ENCODE measurements around the gene LTO1.

The LTO1 gene

DNA sequence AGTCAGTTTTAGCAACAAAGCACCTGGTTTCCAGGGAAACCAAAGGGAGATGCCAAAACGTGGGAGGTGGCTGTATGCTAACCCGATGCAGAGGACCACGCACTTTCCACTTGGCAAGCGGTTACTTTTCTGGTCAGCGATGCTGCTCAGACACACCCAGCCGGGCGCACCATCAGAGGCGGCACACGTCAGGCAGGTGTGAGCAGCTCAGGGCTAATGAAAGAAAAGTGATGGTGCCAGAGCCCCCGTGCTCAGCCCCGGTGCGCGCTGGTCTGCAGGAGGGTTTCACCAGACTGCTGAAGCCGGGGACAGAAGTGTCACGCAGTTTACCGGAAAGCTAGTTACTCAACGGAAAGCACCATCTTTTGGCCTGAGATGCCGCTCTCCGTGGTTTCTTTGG is 5.7 kb downstream of the LTO1 start:
- TF ChIP-seq CTCF (IDR thresholded peaks at IDR 0.05; ENCODE audit: low read depth, low read length, missing control alignments): no peak
- H3K27me3 ChIP-seq (replicated peaks): no peaks in the 10 kb centered on the region
- in situ Hi-C loops (cut with HindIII; ENCODE audit: low pct_ligation_motif_present, low sequenced_read_pairs): loop anchor here (25.0 kb wide), 1 partner anchor 557 kb away; no protein-coding TSS in a partner anchor
- H3K4me3 ChIP-seq (ENCODE audit: low read depth, low read length): no peak overlapping the region
- peaks cover 17% of the 10 kb centered on the region for H3K36me3 ChIP-seq (replicated peaks)
- no peak overlapping the region for H3K27ac ChIP-seq
- DNase-seq: no peak

DNA sequence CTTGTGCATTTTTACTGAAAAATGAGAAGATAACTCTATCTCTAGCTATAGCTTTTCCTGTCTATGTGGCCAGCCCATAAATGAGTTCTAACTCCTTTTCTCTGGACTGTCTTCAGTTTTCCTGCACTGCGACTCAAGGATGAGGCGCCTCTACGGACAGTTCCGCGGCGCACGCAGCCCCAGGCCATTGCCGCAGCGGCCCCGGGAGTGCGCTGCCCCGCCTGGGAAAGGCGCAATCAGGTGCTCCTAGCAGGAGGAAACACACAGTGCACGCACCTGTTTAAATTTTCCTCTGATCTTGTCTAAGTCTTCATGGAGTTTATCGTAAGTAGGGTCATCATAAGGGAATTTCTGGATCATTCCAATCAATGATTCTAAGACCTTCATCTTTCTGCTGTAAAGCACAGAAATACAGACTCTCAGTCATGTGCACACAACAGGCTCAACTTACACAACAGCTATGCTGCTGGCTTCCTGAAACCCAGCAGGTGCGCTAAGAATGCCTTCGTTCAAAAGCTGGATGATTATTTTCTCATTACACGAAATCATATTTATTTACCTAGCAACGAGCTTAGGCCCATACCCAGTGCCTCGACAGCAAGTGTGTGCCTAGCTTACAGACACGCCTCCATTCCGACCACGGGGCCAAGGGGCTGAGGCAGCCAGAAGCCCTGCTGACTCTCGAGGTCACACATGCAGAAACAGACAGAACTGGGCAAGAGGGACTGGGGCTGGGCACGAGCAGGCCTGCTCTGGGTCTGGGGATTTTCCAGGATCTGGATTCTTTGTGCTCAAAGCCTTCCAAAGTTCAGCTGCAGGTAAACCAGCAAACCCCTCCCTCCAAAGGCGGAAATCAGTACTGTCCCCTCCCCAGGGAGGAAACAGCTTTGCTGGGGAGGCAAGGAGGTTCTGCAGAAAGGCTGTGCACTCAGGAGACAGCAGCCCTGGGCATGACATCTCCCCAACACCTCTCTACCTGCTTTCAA is 7.2 kb downstream of the LTO1 start:
- no peak for TF ChIP-seq CTCF (IDR thresholded peaks at IDR 0.05; ENCODE audit: low read depth, low read length, missing control alignments)
- in situ Hi-C loops (cut with HindIII; ENCODE audit: low pct_ligation_motif_present, low sequenced_read_pairs): loop anchor here (25.0 kb wide), 1 partner anchor 556 kb away; no protein-coding TSS in a partner anchor
- Histone ChIP-seq H3K27me3 (replicated peaks) (no peaks in the 10 kb centered on the region), H3K36me3 (replicated peaks) (peaks cover 20% of the 10 kb centered on the region), H3K4me3 (ENCODE audit: low read depth, low read length) (no peak overlapping the region), H3K27ac (no peak overlapping the region)
- DNase-seq: no peak

GRCh38 chr11:69666752-69667536 is 8.2 kb downstream of the LTO1 start:
- no peak overlapping the region for H3K27ac ChIP-seq
- no peaks in the 10 kb centered on the region for H3K27me3 ChIP-seq (replicated peaks)
- TF ChIP-seq CTCF (IDR thresholded peaks at IDR 0.05; ENCODE audit: low read depth, low read length, missing control alignments): no peak
- H3K4me3 ChIP-seq (ENCODE audit: low read depth, low read length): no peak overlapping the region
- peaks cover 17% of the 10 kb centered on the region for H3K36me3 ChIP-seq (replicated peaks)
- DNase-seq: no peak
- in situ Hi-C loops (cut with HindIII; ENCODE audit: low pct_ligation_motif_present, low sequenced_read_pairs): loop anchor here (25.0 kb wide), 1 partner anchor 555 kb away; no protein-coding TSS in a partner anchor

DNA sequence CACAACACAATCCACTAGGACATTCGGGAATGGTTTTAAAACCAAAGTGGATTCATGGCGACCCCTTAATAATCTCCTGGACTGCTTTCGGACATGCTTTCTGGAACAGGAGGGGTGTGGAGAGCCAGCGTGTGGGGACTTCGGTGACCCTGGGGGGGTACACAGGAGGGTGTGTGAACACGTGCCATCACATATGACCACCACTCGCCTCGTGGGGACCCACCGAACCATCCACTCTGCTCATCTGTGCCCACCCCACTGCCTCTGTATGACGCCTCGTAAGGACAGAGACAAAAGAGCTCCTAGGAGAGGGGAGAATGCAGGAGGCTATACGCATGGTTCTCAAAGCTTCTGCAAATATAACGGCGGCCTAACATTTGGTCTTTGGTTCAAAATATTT is 8.9 kb downstream of the LTO1 start:
- DNase-seq: no peak
- peaks cover 17% of the 10 kb centered on the region for H3K36me3 ChIP-seq (replicated peaks)
- no peaks in the 10 kb centered on the region for H3K27me3 ChIP-seq (replicated peaks)
- in situ Hi-C loops (cut with HindIII; ENCODE audit: low pct_ligation_motif_present, low sequenced_read_pairs): loop anchor here (25.0 kb wide), 1 partner anchor 554 kb away; no protein-coding TSS in a partner anchor
- TF ChIP-seq CTCF (IDR thresholded peaks at IDR 0.05; ENCODE audit: low read depth, low read length, missing control alignments): no peak
- H3K4me3 ChIP-seq (ENCODE audit: low read depth, low read length): no peak overlapping the region
- H3K27ac ChIP-seq: no peak overlapping the region

- in situ Hi-C loops (cut with HindIII; ENCODE audit: low pct_ligation_motif_present, low sequenced_read_pairs): loop anchor here (25.0 kb wide), 1 partner anchor 553 kb away; no protein-coding TSS in a partner anchor
- TF ChIP-seq CTCF (IDR thresholded peaks at IDR 0.05; ENCODE audit: low read depth, low read length, missing control alignments): no peak
These were observed 9.5 kb downstream of the LTO1 start for GRCh38 chr11:69665669-69666068.

More at GRCh38 chr11:69665669-69666068, 9.5 kb downstream of the LTO1 start:
- Histone ChIP-seq H3K27me3 (replicated peaks) (no peaks in the 10 kb centered on the region), H3K36me3 (replicated peaks) (peaks cover 13% of the 10 kb centered on the region), H3K27ac (no peak overlapping the region), H3K4me3 (ENCODE audit: low read depth, low read length) (no peak overlapping the region)
- DNase-seq: no peak

Data from brain microvascular endothelial cell (primary cell).